Muscle of back (tissue), 11 donors: ENCODE results near the gene TNFRSF21. TPM values are rescaled to one million over a fixed set of nuclear protein-coding genes. Genes with fewer than 3 reads are reported as not detected.
"Not testable (repeated sequence)": the region's sequence is repeated elsewhere in the genome, so short reads cannot be mapped to it uniquely, and the experiment has no call there.

Source experiments
- DNase-seq, 3 donors: peaks; one replicate each; pipeline versions ENCODE4 v3.0.0 to v3.0.0-alpha.2; 2013
- polyA plus RNA-seq, 10 donors: library from polyadenylated mRNA; unstranded; fragments of 120-200 nt; gene quantifications; one replicate each; pipeline ENCODE4 v1.2.1, GENCODE V29; 2013; ENCODE audit not compliant: insufficient read length in 10 of 10

The TNFRSF21 gene
- polyA plus RNA-seq, 10 donors, result 15.0 to 21.6 (median 17.5) TPM

- no peak for DNase-seq
These were observed 14.2 kb upstream of the TNFRSF21 start for GRCh38 chr6:47323887-47324286.

GRCh38 chr6:47323321-47323720 lies 13.6 kb upstream of the TNFRSF21 start:
- DNase-seq, result no peak

GRCh38 chr6:47321577-47321976 lies 11.9 kb upstream of the TNFRSF21 start:
- DNase-seq, result no peak

GRCh38 chr6:47319867-47320266 lies 10.2 kb upstream of the TNFRSF21 start:
- DNase-seq, result no peak

- DNase-seq, result no peak
These were observed 9.7 kb upstream of the TNFRSF21 start for GRCh38 chr6:47319382-47319781.

GRCh38 chr6:47318236-47318989 lies 8.7 kb upstream of the TNFRSF21 start:
- DNase-seq, result no peak

GRCh38 chr6:47315181-47315580 lies 5.5 kb upstream of the TNFRSF21 start:
- not testable (repeated sequence) for DNase-seq

GRCh38 chr6:47310131-47310480 lies 401 bp upstream of the TNFRSF21 start:
- DNase-seq, result no peak

- DNase-seq, result peak; percentile 14 to 87 (median 37)
These were observed 984 bp downstream of the TNFRSF21 start for GRCh38 chr6:47308552-47309290.

- peak in 1 of 3 donors; percentile 19 for DNase-seq
These were observed 1.5 kb downstream of the TNFRSF21 start for GRCh38 chr6:47308198-47308517.

- peak in 1 of 3 donors; percentile 6 for DNase-seq
These were observed 2.1 kb downstream of the TNFRSF21 start for GRCh38 chr6:47307362-47308197.

GRCh38 chr6:47306887-47307286 lies 2.8 kb downstream of the TNFRSF21 start:
- DNase-seq, result no peak

GRCh38 chr6:47303861-47304260 lies 5.8 kb downstream of the TNFRSF21 start:
- no peak for DNase-seq

- no peak for DNase-seq
These were observed 6.4 kb downstream of the TNFRSF21 start for GRCh38 chr6:47303342-47303741.

GRCh38 chr6:47302043-47302442 lies 7.7 kb downstream of the TNFRSF21 start:
- no peak for DNase-seq

- DNase-seq, result no peak
These were observed 8.3 kb downstream of the TNFRSF21 start for GRCh38 chr6:47301441-47301840.

- no peak for DNase-seq
These were observed 9.3 kb downstream of the TNFRSF21 start for GRCh38 chr6:47300417-47300816.

GRCh38 chr6:47299965-47300364 lies 9.7 kb downstream of the TNFRSF21 start:
- no peak for DNase-seq

GRCh38 chr6:47298475-47298874 lies 11.2 kb downstream of the TNFRSF21 start:
- DNase-seq, result no peak

GRCh38 chr6:47294990-47295389 lies 14.7 kb downstream of the TNFRSF21 start:
- no peak for DNase-seq

- DNase-seq, result no peak
These were observed 16.8 kb downstream of the TNFRSF21 start for GRCh38 chr6:47292944-47293343.

- DNase-seq, result no peak
These were observed 17.7 kb downstream of the TNFRSF21 start for GRCh38 chr6:47292027-47292426.
